ENCODE measurements around the gene IRAK3. TPM values are rescaled to one million over a fixed set of nuclear protein-coding genes. Genes with fewer than 3 reads are reported as not detected.
A peak's percentile ranks its signal among the peaks of the same experiment; 100 is the strongest.
"Not testable (repeated sequence)": the region's sequence is repeated elsewhere in the genome, so short reads cannot be mapped to it uniquely, and the experiment has no call there.

IRAK3 gene
- total RNA-seq, 3 donors from 2014 or later: 2.7 to 11.1 (median 7.0) TPM

DNA sequence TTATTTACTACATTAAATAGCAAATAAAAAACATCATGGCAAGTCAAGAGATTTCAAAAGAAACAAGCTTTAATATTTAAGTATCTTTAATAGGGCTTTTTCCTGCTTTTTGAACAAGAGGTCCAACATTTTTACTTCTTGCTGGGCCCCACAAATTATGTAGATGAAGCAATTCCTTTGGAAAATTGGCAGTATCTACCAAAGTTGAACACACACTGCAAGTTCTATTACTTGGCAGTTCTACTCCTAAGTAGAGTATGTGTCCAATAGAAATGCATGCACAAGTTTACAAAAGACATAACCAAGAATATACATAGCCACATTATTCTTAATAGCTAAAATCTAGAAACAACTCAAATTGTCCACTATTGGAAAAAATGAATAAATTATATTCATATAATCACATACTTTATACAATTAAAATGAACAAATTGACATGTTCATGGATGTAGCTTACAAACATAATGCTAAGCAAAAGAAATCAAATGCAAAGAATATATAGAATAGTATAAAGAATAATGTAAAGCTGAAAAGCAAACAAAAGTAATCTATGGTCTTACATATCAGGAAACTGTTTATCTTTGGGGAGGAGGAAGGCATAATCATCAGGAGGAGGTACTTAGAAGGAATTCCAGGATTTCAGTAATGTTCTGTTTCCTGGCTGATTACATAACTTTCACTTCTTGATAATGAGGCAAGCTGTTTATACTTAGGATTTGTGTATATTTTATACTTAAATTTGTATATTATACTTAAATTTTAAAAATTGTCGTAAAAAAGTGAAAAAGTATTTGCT lies 12.7 kb upstream of the IRAK3 start:
- Histone ChIP-seq H3K4me3 (no peak overlapping the region), H3K9me3 (no peaks in the 10 kb centered on the region), H3K4me1 (ENCODE audit: low read depth) (no peaks in the 10 kb centered on the region), H3K36me3 (ENCODE audit: low read depth) (no peaks in the 10 kb centered on the region)
- ATAC-seq: peak; percentile 75
- intact Hi-C loops (cut with DNase I, micrococcal nuclease): no loop called here
- DNase-seq: no peak
- TF ChIP-seq, protein P1, sequence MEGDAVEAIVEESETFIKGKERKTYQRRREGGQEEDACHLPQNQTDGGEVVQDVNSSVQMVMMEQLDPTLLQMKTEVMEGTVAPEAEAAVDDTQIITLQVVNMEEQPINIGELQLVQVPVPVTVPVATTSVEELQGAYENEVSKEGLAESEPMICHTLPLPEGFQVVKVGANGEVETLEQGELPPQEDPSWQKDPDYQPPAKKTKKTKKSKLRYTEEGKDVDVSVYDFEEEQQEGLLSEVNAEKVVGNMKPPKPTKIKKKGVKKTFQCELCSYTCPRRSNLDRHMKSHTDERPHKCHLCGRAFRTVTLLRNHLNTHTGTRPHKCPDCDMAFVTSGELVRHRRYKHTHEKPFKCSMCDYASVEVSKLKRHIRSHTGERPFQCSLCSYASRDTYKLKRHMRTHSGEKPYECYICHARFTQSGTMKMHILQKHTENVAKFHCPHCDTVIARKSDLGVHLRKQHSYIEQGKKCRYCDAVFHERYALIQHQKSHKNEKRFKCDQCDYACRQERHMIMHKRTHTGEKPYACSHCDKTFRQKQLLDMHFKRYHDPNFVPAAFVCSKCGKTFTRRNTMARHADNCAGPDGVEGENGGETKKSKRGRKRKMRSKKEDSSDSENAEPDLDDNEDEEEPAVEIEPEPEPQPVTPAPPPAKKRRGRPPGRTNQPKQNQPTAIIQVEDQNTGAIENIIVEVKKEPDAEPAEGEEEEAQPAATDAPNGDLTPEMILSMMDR (IDR thresholded peaks at IDR 0.05): no peak

DNA sequence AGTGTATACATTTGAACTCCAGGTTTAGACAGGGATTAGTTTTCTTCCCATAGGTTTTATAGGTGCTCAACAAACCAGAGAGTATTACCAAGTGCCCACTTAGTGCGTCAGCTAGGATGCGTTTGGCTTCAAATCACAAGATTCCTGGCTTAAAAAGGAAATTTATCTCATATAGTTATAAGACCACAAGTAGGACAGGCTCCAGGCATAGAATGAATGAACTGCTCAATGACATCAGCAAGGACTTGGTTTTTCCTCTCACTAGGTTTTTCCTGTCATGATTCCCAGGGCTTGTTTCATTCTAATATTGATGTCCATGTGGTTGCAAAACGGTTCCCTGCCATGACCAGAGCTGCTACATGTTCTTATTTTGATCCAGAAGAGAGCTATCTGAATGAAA lies 6.1 kb upstream of the IRAK3 start:
- intact Hi-C loops (cut with DNase I, micrococcal nuclease): no loop called here
- TF ChIP-seq, protein P1 (IDR thresholded peaks at IDR 0.05): no peak
- ATAC-seq (no peak), DNase-seq (no peak)
- Histone ChIP-seq H3K9me3 (no peaks in the 10 kb centered on the region), H3K4me1 (ENCODE audit: low read depth) (no peaks in the 10 kb centered on the region), H3K36me3 (ENCODE audit: low read depth) (no peaks in the 10 kb centered on the region), H3K4me3 (no peak overlapping the region)

DNA sequence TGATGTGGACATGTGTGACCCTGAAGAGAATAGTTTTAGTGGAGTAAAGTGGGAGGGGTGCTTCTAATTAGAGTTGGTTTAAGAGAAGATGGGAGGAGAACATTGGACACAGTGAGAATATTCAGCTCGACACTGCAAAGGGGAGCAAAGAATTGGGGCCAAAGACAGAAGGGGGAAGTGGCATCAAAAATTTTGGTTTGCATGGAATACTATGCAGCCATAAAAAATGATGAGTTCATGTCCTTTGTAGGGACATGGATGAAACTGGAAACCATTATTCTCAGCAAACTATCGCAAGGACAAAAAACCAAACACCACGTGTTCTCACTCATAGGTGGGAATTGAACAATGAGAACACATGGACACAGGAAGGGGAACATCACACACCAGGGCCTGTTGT lies 4.2 kb upstream of the IRAK3 start:
- H3K36me3 ChIP-seq (ENCODE audit: low read depth); H3K9me3 ChIP-seq; DNase-seq; H3K4me1 ChIP-seq (ENCODE audit: low read depth); ATAC-seq; H3K4me3 ChIP-seq; intact Hi-C loops (cut with DNase I, micrococcal nuclease): not testable (repeated sequence)

DNA sequence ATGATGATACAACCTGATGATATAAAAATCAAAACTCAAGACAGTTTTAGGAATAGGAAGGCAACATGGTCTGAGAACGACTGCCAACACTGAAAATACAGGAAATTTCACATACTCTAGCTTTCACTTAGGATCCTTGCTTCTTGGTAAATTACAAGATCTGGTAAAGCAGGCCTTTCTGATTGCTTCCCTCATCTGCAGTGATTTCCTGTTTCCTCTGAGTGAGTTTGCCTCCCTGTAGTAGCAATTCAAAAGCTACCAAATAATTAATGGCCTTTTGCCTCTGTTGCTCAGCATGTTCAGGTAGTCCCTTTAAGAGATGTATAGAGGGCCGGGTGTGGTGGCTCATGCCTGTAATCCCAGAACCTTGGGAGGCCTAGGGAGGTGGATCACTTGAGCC lies 2.0 kb upstream of the IRAK3 start:
- intact Hi-C loops (cut with DNase I, micrococcal nuclease): no loop called here
- Histone ChIP-seq H3K4me3 (no peak overlapping the region), H3K9me3 (no peaks in the 10 kb centered on the region), H3K36me3 (ENCODE audit: low read depth) (no peaks in the 10 kb centered on the region), H3K4me1 (ENCODE audit: low read depth) (no peaks in the 10 kb centered on the region)
- TF ChIP-seq, protein P1 (IDR thresholded peaks at IDR 0.05): no peak
- DNase-seq: no peak
- ATAC-seq: no peak

DNA sequence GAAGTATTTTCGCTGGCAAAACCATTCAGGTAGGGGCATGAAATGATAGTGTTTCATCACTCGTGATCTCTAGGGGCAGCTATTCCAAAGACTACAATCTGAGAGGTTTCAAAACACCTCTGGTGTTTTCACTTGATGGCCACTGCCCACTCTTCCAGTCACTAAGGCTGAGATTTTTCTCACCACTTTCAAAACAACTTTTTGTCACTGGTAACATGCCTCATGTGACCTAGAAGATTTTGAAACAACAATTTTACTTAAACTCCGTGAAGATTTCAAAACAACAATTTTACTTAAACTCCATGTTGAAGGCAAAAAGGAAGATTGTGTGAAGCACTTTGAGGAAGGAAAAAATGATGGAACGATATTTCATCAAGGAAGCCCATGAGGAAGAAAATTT lies 1.2 kb upstream of the IRAK3 start:
- no peak overlapping the region for H3K4me3 ChIP-seq
- TF ChIP-seq, protein P1 (IDR thresholded peaks at IDR 0.05): no peak
- no peaks in the 10 kb centered on the region for H3K36me3 ChIP-seq (ENCODE audit: low read depth)
- H3K9me3 ChIP-seq: no peaks in the 10 kb centered on the region
- no peak for ATAC-seq
- no peaks in the 10 kb centered on the region for H3K4me1 ChIP-seq (ENCODE audit: low read depth)
- no peak for DNase-seq
- intact Hi-C loops (cut with DNase I, micrococcal nuclease): no loop called here

DNA sequence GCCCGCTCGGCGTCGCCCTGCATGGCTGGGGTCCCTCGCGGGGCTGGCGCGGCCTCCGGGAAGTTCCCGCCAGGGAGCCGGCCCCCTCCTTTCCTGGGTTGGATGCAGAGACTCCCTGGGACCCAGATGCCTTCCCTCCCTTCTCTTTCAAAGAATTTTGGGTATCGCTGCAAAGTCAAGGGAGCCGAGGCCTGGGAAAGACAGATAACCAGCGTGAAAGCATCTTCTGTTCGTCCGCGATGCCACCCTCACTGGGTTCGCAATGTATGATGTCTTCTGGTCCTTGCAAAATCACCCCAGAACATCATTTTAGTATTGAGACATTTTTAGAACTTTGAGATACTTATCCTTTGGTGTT lies 451 bp downstream of the IRAK3 start:
- no peaks in the 10 kb centered on the region for H3K9me3 ChIP-seq
- ATAC-seq (no peak), DNase-seq (peak in 1 of 3 donors; percentile 9)
- TF ChIP-seq, protein P1 (IDR thresholded peaks at IDR 0.05): no peak
- intact Hi-C loops (cut with DNase I, micrococcal nuclease): no loop called here
- no peak overlapping the region for H3K4me3 ChIP-seq
- H3K4me1 ChIP-seq (ENCODE audit: low read depth): no peaks in the 10 kb centered on the region
- no peaks in the 10 kb centered on the region for H3K36me3 ChIP-seq (ENCODE audit: low read depth)

All from mucosa of descending colon (tissue), 3 donors.